Measurements from ENCODE around the gene CXCL5. TPM values are rescaled to one million over a fixed set of nuclear protein-coding genes. Genes with fewer than 3 reads are reported as not detected.

The CXCL5 gene
- total RNA-seq, 1 donor from 2014 or later: 0.28 TPM

DNA sequence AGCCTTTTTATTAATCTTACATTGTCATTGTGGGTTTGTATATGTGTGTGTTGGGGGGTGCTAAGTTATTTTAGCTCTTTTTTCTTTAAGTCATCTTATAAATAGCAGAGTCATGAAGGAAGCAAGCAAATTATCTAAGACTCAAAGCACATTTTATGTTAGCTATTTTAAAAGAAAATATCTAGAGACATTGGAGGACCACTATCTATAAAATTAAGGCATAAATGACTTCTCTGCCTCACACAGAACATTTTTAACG is 6.8 kb downstream of the CXCL5 start:
- H3K36me3 Mint-ChIP-seq (ENCODE audit: low read depth): no peaks in the 10 kb centered on the region
- H3K27me3 Mint-ChIP-seq (ENCODE audit: low read depth): peaks cover 21% of the 10 kb centered on the region
- no peak for DNase-seq (ENCODE audit: low read depth, low spot score)
- TF ChIP-seq, protein P1, sequence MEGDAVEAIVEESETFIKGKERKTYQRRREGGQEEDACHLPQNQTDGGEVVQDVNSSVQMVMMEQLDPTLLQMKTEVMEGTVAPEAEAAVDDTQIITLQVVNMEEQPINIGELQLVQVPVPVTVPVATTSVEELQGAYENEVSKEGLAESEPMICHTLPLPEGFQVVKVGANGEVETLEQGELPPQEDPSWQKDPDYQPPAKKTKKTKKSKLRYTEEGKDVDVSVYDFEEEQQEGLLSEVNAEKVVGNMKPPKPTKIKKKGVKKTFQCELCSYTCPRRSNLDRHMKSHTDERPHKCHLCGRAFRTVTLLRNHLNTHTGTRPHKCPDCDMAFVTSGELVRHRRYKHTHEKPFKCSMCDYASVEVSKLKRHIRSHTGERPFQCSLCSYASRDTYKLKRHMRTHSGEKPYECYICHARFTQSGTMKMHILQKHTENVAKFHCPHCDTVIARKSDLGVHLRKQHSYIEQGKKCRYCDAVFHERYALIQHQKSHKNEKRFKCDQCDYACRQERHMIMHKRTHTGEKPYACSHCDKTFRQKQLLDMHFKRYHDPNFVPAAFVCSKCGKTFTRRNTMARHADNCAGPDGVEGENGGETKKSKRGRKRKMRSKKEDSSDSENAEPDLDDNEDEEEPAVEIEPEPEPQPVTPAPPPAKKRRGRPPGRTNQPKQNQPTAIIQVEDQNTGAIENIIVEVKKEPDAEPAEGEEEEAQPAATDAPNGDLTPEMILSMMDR (conservative IDR thresholded peaks at IDR 0.05): no peak
- H3K27ac Mint-ChIP-seq (ENCODE audit: unreplicated experiment): no peak overlapping the region
- no peaks in the 10 kb centered on the region for H3K9me3 Mint-ChIP-seq
- H3K4me1 Mint-ChIP-seq: no peaks in the 10 kb centered on the region
- H3K4me3 Mint-ChIP-seq: no peak overlapping the region

DNA sequence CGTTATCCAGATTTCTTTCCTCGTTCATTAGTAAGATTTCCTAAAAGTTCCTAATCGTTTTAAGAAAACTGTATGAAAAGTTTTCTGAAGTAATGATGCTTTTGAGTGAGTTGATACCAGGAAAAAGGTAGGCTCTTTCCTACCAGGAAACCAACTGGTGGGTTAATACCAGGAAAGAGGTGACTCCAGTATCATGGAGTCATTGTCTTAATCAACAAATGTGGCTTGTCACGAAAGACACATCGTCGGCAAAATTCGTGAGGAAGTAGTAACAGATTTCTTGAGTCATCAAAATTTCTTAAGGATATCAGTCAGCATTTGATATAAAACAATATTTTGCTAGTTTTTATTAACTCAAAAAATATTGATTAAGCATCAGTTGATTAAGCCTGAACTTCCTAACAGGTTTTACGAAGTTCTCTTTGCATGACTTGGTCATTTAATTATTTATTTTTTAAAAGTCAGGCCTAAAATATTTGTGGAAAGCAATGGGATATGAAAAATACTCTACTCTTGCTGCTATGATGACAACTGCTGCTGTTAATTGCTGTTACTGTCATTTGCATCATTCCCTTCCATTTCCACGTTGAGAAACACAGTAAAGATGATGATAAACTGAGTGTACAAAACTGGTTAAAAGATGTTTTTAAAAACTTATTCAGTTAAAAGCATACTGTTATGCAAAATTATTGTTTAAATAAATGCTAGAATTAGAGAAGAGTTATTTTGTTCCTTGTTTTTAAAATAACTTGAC is 7.3 kb downstream of the CXCL5 start:
- H3K27me3 Mint-ChIP-seq (ENCODE audit: low read depth): peaks cover 21% of the 10 kb centered on the region
- H3K36me3 Mint-ChIP-seq (ENCODE audit: low read depth): no peaks in the 10 kb centered on the region
- H3K4me1 Mint-ChIP-seq: no peaks in the 10 kb centered on the region
- no peak overlapping the region for H3K27ac Mint-ChIP-seq (ENCODE audit: unreplicated experiment)
- no peak for DNase-seq (ENCODE audit: low read depth, low spot score)
- TF ChIP-seq, protein P1 (conservative IDR thresholded peaks at IDR 0.05): no peak
- H3K4me3 Mint-ChIP-seq: no peak overlapping the region
- no peaks in the 10 kb centered on the region for H3K9me3 Mint-ChIP-seq

DNA sequence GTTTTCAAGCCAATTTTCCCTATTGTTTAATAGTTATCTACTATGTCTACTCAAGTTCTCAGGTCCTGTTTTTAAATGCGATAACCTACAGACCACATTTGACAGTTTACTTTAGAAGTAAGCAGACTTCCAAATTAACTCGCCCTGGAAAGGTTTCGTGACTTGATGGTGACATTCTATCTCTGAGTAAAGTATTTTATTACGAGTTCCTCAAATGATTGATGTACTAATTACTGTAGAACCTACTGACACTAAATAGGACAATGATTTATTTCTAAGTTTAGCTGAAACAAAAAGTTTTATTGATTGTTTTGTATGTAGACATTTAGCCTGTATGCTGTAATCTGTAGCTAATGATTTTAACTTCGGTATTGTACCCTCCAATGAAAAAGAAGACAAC is 8.5 kb downstream of the CXCL5 start:
- Mint-ChIP-seq H3K4me3 (no peak overlapping the region), H3K27me3 (ENCODE audit: low read depth) (peaks cover 12% of the 10 kb centered on the region), H3K9me3 (no peaks in the 10 kb centered on the region), H3K36me3 (ENCODE audit: low read depth) (no peaks in the 10 kb centered on the region), H3K4me1 (no peaks in the 10 kb centered on the region), H3K27ac (ENCODE audit: unreplicated experiment) (no peak overlapping the region)
- DNase-seq (ENCODE audit: low read depth, low spot score): no peak
- TF ChIP-seq, protein P1 (conservative IDR thresholded peaks at IDR 0.05): no peak

DNA sequence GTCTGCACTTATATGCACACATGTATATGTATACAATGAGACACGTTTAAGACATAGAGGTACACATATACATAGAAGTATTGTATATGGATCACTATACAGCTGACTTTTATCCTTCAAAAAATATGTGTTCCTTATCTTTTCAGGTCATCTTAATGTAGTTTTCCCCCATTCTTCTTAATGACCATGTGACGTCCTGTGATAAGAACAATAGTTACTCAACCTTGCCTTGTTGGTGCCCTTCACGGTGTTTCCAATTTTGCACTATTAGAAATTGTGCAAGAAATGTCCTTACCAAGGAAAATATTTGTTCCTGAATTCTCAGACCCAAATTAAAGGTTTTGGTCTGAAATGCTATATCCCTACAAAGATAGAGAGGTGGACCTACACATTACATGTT is 9.4 kb downstream of the CXCL5 start:
- DNase-seq (ENCODE audit: low read depth, low spot score): no peak
- no peak overlapping the region for H3K4me3 Mint-ChIP-seq
- H3K9me3 Mint-ChIP-seq: no peaks in the 10 kb centered on the region
- no peak overlapping the region for H3K27ac Mint-ChIP-seq (ENCODE audit: unreplicated experiment)
- no peaks in the 10 kb centered on the region for H3K36me3 Mint-ChIP-seq (ENCODE audit: low read depth)
- H3K4me1 Mint-ChIP-seq: no peaks in the 10 kb centered on the region
- peaks cover 9% of the 10 kb centered on the region for H3K27me3 Mint-ChIP-seq (ENCODE audit: low read depth)
- TF ChIP-seq, protein P1 (conservative IDR thresholded peaks at IDR 0.05): no peak

DNA sequence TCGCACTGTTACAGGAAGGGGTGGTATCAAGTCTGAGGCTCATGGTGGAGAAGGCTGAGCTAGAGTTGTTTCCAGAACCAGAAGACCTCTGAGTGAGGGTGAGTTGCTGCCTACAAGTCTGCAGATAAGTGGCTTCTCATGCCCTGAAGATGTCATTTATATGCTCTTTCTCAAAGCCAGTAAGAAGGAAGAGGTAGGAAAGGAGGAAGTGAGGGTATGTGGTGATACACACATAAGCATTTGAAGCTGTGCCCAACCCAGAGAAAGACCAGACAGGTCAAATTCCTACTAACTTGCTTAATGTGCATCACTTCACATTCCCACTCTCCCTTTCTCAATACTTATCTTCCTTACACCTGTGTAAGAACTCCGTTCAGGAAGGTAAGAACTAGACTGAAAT is 10.4 kb downstream of the CXCL5 start, which contains the start of gene PPBP:
PPBP (minus strand) TSS at position 130 of the 400 bp plus-strand sequence; CDS start at position 43, 87 bp downstream.
- Mint-ChIP-seq H3K4me1 (no peaks in the 10 kb centered on the region), H3K27ac (ENCODE audit: unreplicated experiment) (no peak within 1 kb of the TSS), H3K9me3 (no peaks in the 10 kb centered on the region), H3K36me3 (ENCODE audit: low read depth) (no peaks in the 10 kb centered on the region), H3K27me3 (ENCODE audit: low read depth) (peaks cover 10% of the 10 kb centered on the region), H3K4me3 (no peak within 1 kb of the TSS)
- TF ChIP-seq, protein P1 (conservative IDR thresholded peaks at IDR 0.05): no peak
- no peak for DNase-seq (ENCODE audit: low read depth, low spot score)

All from neural crest cell (in vitro differentiated cells).